Measurements from ENCODE around the gene DPRX. TPM values are rescaled to one million over a fixed set of nuclear protein-coding genes. Genes with fewer than 3 reads are reported as not detected.
"Not testable (repeated sequence)": the region's sequence is repeated elsewhere in the genome, so short reads cannot be mapped to it uniquely, and the experiment has no call there.

The DPRX gene
- total and polyA plus RNA-seq, 2 of the 13 experiments (the other 11 are each of a cell fraction or from before 2014, with no cell fraction given), result not detected

DNA sequence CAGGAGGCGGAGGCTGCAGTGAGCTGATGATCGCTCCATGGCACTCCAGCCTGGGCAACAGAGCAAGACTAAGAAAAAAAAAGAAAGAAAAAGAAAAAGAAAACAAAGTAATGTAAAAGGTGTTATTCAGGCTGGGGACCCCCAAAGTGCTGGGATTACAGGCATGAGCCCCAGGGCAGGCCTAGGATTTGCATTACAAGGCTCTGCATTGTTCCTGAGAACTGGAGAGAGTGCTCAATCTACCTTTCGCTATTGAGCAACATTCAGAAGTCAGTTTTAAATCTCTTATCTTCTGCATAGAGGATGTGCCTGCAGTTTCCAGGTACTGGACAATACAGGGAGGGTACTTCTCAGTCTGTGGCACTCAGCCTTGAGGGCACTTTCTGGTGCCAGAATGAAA is 34.5 kb downstream of the DPRX start:
- 100% methylated on average over 2 of the region's 3 CpGs for WGBS (ENCODE audit: low lambda C conversion rate)
- DNase-seq (ENCODE audit: low spot score); H3K27ac ChIP-seq (ENCODE audit: extremely low read length, insufficient read depth, low read length); FAIRE-seq; H3K36me3 ChIP-seq (replicated peaks in 1 of 2; ENCODE audit: control insufficient read depth in 1 of 2, insufficient read depth in 2 of 2, low read length in 2 of 2); H3K79me2 ChIP-seq (ENCODE audit: insufficient read depth, low read length); H3K4me3 ChIP-seq (replicated peaks in 1 of 3; ENCODE audit: insufficient read depth in 1 of 3, low read depth in 2 of 3, low read length in 3 of 3); intact Hi-C loops (cut with micrococcal nuclease; ENCODE audit: unreplicated experiment); H3K27me3 ChIP-seq (ENCODE audit: control insufficient read depth in 1 of 2, insufficient read depth in 2 of 2, low read length in 2 of 2); H2AFZ ChIP-seq (ENCODE audit: low read length); POLR2A ChIA-PET; in situ Hi-C loops (cut with HindIII; ENCODE audit: extremely low pct_ligation_motif_present, low pct_unique_long_range_greater_than_20kb); ATAC-seq; H3K9ac ChIP-seq (ENCODE audit: insufficient read depth, low read depth, low read length); H4K20me1 ChIP-seq (ENCODE audit: insufficient read depth, low read length); CTCF ChIA-PET (ENCODE audit: low intra/inter-chr PET ratio, low total read pairs); BruUV-seq (replicated peaks); H3K9me3 ChIP-seq (ENCODE audit: low read length); H3K4me2 ChIP-seq (ENCODE audit: low read depth, low read length): not testable (repeated sequence)
- TF ChIP-seq CEBPG (CRISPR knock-in tag; IDR thresholded peaks at IDR 0.05), result 0 out of 2 replicates have a peak, but pooled peaks have one; percentile 12
- H3K4me1 ChIP-seq (ENCODE audit: insufficient read depth, low read length), result peaks cover 14% of the 10 kb centered on the region

DNA sequence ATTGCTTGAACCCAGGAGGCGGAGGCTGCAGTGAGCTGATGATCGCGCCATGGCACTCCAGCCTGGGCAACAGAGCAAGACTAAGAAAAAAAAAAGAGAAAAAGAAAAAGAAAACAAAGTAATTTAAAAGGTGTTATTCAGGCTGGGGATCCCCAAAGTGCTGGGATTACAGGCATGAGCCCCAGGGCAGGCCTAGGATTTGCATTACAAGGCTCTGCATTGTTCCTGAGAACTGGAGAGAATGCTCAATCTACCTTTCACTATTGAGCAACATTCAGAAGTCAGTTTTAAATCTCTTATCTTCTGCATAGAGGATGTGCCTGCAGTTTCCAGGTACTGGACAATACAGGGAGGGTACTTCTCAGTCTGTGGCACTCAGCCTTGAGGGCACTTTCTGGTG is 37.0 kb downstream of the DPRX start:
- H3K9me3 ChIP-seq (ENCODE audit: low read length); in situ Hi-C loops (cut with HindIII; ENCODE audit: extremely low pct_ligation_motif_present, low pct_unique_long_range_greater_than_20kb); H3K27ac ChIP-seq (ENCODE audit: extremely low read length, insufficient read depth, low read length); H3K27me3 ChIP-seq (ENCODE audit: control insufficient read depth in 1 of 2, insufficient read depth in 2 of 2, low read length in 2 of 2); H3K36me3 ChIP-seq (replicated peaks in 1 of 2; ENCODE audit: control insufficient read depth in 1 of 2, insufficient read depth in 2 of 2, low read length in 2 of 2); CTCF ChIA-PET (ENCODE audit: low intra/inter-chr PET ratio, low total read pairs); H3K4me3 ChIP-seq (replicated peaks in 1 of 3; ENCODE audit: insufficient read depth in 1 of 3, low read depth in 2 of 3, low read length in 3 of 3); H3K79me2 ChIP-seq (ENCODE audit: insufficient read depth, low read length); H3K9ac ChIP-seq (ENCODE audit: insufficient read depth, low read depth, low read length); intact Hi-C loops (cut with micrococcal nuclease; ENCODE audit: unreplicated experiment); H3K4me1 ChIP-seq (ENCODE audit: insufficient read depth, low read length); DNase-seq (ENCODE audit: low spot score); POLR2A ChIA-PET; H2AFZ ChIP-seq (ENCODE audit: low read length); H3K4me2 ChIP-seq (ENCODE audit: low read depth, low read length); BruUV-seq (replicated peaks); ATAC-seq; H4K20me1 ChIP-seq (ENCODE audit: insufficient read depth, low read length): not testable (repeated sequence)
- WGBS (ENCODE audit: low lambda C conversion rate), result 93% methylated on average over 3 of the region's 3 CpGs
- peak; percentile 56 for FAIRE-seq

DNA sequence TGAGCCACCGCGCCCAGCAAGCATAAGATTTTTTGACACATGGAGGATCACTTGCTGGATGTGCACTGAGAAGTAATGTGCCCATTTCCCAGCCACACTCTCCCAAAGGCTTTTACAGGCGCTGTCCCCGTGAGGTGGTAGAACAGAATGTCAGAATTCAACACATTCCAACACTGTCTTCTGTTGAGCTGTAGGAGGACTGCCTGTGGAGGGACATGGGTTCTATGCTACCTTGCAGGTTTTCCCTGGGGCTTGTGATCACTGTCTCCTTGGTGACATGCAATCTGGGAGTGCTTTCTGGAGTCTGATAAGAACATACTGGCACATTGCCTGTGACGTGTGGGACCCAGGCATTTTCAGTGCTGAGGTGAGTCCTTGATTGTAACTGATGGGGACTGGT is 38.5 kb downstream of the DPRX start:
- H3K36me3 ChIP-seq (replicated peaks in 1 of 2; ENCODE audit: control insufficient read depth in 1 of 2, insufficient read depth in 2 of 2, low read length in 2 of 2), result no peaks in the 10 kb centered on the region
- no peak overlapping the region for H3K27ac ChIP-seq (ENCODE audit: extremely low read length, insufficient read depth, low read length)
- H3K27me3 ChIP-seq (ENCODE audit: control insufficient read depth in 1 of 2, insufficient read depth in 2 of 2, low read length in 2 of 2), result no peaks in the 10 kb centered on the region
- 90% methylated on average over 5 of the region's 5 CpGs for WGBS (ENCODE audit: low lambda C conversion rate)
- H3K4me2 ChIP-seq (ENCODE audit: low read depth, low read length), result no peak overlapping the region
- CTCF ChIA-PET (ENCODE audit: low intra/inter-chr PET ratio, low total read pairs), result no interaction called here
- H2AFZ ChIP-seq (ENCODE audit: low read length), result no peak overlapping the region
- H4K20me1 ChIP-seq (ENCODE audit: insufficient read depth, low read length), result no peaks in the 10 kb centered on the region
- H3K9me3 ChIP-seq (ENCODE audit: low read length), result no peaks in the 10 kb centered on the region
- no peak overlapping the region for H3K9ac ChIP-seq (ENCODE audit: insufficient read depth, low read depth, low read length)
- peaks cover 8% of the 10 kb centered on the region for H3K4me1 ChIP-seq (ENCODE audit: insufficient read depth, low read length)
- DNase-seq (ENCODE audit: low spot score) (no peak), ATAC-seq (no peak), FAIRE-seq (no peak)
- POLR2A ChIA-PET, result no interaction called here
- in situ Hi-C loops (cut with HindIII; ENCODE audit: extremely low pct_ligation_motif_present, low pct_unique_long_range_greater_than_20kb), result no loop called here
- no peaks in the 10 kb centered on the region for H3K79me2 ChIP-seq (ENCODE audit: insufficient read depth, low read length)
- BruUV-seq (replicated peaks), result no TSS peak
- H3K4me3 ChIP-seq (replicated peaks in 1 of 3; ENCODE audit: insufficient read depth in 1 of 3, low read depth in 2 of 3, low read length in 3 of 3), result no peak overlapping the region
- intact Hi-C loops (cut with micrococcal nuclease; ENCODE audit: unreplicated experiment), result no loop called here
- TF ChIP-seq, protein P1, sequence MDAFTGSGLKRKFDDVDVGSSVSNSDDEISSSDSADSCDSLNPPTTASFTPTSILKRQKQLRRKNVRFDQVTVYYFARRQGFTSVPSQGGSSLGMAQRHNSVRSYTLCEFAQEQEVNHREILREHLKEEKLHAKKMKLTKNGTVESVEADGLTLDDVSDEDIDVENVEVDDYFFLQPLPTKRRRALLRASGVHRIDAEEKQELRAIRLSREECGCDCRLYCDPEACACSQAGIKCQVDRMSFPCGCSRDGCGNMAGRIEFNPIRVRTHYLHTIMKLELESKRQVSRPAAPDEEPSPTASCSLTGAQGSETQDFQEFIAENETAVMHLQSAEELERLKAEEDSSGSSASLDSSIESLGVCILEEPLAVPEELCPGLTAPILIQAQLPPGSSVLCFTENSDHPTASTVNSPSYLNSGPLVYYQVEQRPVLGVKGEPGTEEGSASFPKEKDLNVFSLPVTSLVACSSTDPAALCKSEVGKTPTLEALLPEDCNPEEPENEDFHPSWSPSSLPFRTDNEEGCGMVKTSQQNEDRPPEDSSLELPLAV (CRISPR knock-in tag; conservative IDR thresholded peaks at IDR 0.05; ENCODE audit: low read depth), result no peak
- TF ChIP-seq FOXK1 (CRISPR knock-in tag; IDR thresholded peaks at IDR 0.05; ENCODE audit: borderline replicate concordance, low read depth) (no peak), ZNF430 (CRISPR knock-in tag; IDR thresholded peaks at IDR 0.05) (no peak), CCDC6 (CRISPR knock-in tag; IDR thresholded peaks at IDR 0.05) (no peak), RBM39 (IDR thresholded peaks at IDR 0.05; ENCODE audit: low read depth, low read length, poor library complexity, severe bottlenecking) (no peak), ZNF207 (IDR thresholded peaks at IDR 0.05; ENCODE audit: borderline replicate concordance) (no peak)
- TF ChIP-seq, protein P2, sequence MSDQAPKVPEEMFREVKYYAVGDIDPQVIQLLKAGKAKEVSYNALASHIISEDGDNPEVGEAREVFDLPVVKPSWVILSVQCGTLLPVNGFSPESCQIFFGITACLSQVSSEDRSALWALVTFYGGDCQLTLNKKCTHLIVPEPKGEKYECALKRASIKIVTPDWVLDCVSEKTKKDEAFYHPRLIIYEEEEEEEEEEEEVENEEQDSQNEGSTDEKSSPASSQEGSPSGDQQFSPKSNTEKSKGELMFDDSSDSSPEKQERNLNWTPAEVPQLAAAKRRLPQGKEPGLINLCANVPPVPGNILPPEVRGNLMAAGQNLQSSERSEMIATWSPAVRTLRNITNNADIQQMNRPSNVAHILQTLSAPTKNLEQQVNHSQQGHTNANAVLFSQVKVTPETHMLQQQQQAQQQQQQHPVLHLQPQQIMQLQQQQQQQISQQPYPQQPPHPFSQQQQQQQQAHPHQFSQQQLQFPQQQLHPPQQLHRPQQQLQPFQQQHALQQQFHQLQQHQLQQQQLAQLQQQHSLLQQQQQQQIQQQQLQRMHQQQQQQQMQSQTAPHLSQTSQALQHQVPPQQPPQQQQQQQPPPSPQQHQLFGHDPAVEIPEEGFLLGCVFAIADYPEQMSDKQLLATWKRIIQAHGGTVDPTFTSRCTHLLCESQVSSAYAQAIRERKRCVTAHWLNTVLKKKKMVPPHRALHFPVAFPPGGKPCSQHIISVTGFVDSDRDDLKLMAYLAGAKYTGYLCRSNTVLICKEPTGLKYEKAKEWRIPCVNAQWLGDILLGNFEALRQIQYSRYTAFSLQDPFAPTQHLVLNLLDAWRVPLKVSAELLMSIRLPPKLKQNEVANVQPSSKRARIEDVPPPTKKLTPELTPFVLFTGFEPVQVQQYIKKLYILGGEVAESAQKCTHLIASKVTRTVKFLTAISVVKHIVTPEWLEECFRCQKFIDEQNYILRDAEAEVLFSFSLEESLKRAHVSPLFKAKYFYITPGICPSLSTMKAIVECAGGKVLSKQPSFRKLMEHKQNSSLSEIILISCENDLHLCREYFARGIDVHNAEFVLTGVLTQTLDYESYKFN (CRISPR knock-in tag; conservative IDR thresholded peaks at IDR 0.05), result no peak
